HEK293T (cell line): Measurements from ENCODE around the gene ADGRB3.

ENCODE experiments used
- ARNT ChIP-seq: fragments of 450-650 bp; IDR thresholded peaks from 2 replicates; pipeline ENCODE4 v1.6.1; 2017; ENCODE audit warnings: mild to moderate bottlenecking
- BHLHE40 ChIP-seq: fragments of 450-650 bp; IDR thresholded peaks from 2 replicates; pipeline ENCODE4 v1.6.1; 2016; ENCODE audit warnings: mild to moderate bottlenecking, moderate library complexity, borderline replicate concordance
- CTBP1 ChIP-seq: fragments of 450-650 bp; IDR thresholded peaks from 2 replicates; pipeline ENCODE4 v1.6.1; 2016; ENCODE audit warnings: borderline replicate concordance
- ELF4 ChIP-seq: fragments of 450-650 bp; IDR thresholded peaks from 2 replicates; pipeline ENCODE4 v1.6.1; 2017; ENCODE audit warnings: antibody characterized with exemption
- FOXM1 ChIP-seq: fragments of 450-650 bp; IDR thresholded peaks from 2 replicates; pipeline ENCODE4 v1.6.1; 2017; ENCODE audit warnings: mild to moderate bottlenecking, borderline replicate concordance
- HDGF ChIP-seq: fragments of 450-650 bp; IDR thresholded peaks from 2 replicates; pipeline ENCODE4 v1.6.1; 2017; ENCODE audit warnings: antibody characterized with exemption, borderline replicate concordance
- LEF1 ChIP-seq: fragments of 450-650 bp; IDR thresholded peaks from 2 replicates; pipeline ENCODE4 v1.6.1; 2017; ENCODE audit warnings: mild to moderate bottlenecking, borderline replicate concordance
- NFRKB ChIP-seq: fragments of 450-650 bp; IDR thresholded peaks from 2 replicates; pipeline ENCODE4 v1.6.1; 2016; ENCODE audit warnings: mild to moderate bottlenecking, moderate library complexity
- PKNOX1 ChIP-seq: fragments of 450-650 bp; IDR thresholded peaks from 2 replicates; pipeline ENCODE4 v1.6.1; 2016
- SP1 ChIP-seq: fragments of 450-650 bp; IDR thresholded peaks from 2 replicates; pipeline ENCODE4 v1.6.1; 2017
- SUZ12 ChIP-seq: fragments of 450-650 bp; IDR thresholded peaks from 2 replicates; pipeline ENCODE4 v1.6.1; 2016; ENCODE audit warnings: mild to moderate bottlenecking
- TARDBP ChIP-seq: fragments of 450-650 bp; IDR thresholded peaks from 2 replicates; pipeline ENCODE4 v1.6.1; 2016
- ZNF384 ChIP-seq: fragments of 450-650 bp; IDR thresholded peaks from 2 replicates; pipeline ENCODE4 v1.6.1; 2016

DNA sequence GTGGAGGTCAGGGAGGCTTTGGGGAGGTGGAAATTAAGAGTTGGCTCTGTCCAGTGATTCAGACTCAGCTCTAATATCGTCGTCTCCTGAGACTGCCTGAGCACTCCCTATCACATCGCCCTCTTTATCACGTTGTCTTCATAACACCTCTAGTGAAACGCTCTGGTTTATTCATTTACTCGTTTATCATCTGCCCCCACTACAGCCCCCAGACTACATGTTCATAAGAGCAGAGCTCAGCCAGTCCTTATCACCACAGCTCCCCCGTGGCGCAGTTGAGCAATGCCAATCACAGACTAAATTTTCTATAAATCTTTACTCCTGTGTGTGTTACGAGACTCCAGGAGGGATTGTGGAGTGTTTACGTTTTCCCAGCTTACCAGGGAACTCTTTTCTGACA lies 316.2 kb downstream of the ADGRB3 start:
- TF ChIP-seq SUZ12 (no peak), SP1 (no peak), CTBP1 (no peak), HDGF (no peak), FOXM1 (no peak), PKNOX1 (peak; percentile 74), ZNF384 (no peak), TARDBP (no peak), NFRKB (no peak), ELF4 (no peak), ARNT (no peak), BHLHE40 (no peak), LEF1 (no peak)
